Heart right ventricle (tissue), 16 donors: Measurements from ENCODE around the gene ADAMTS20. TPM values are rescaled to one million over a fixed set of nuclear protein-coding genes. Genes with fewer than 3 reads are reported as not detected.

Source experiments
- ATAC-seq, 8 donors: fragments of 200-7000 bp; cut with Tn5 transposase; one replicate each; pipeline ENCODE4 v1.9.1; 2020; ENCODE audit warnings: mild to moderate bottlenecking in 8 of 8, moderate library complexity in 8 of 8, moderate number of reproducible peaks in 1 of 8
- DNase-seq, 2 donors: peaks; one replicate each; pipeline ENCODE4 v3.0.0-alpha.2; 2020
- H3K27ac ChIP-seq, 10 donors: fragments of 200-600 bp; sonication (generic) in 2 of 10; one replicate each; pipeline versions ENCODE4 v1.5.0 to v1.8.0; 2020 to 2022; ENCODE audit warnings: mild to moderate bottlenecking in 3 of 10
- H3K27me3 ChIP-seq, 7 donors: fragments of 200-600 bp; one replicate each; pipeline ENCODE4 v1.8.0; 2021 to 2022; ENCODE audit warnings: mild to moderate bottlenecking in 2 of 7
- H3K36me3 ChIP-seq, 9 donors: fragments of 200-600 bp; sonication (generic) in 1 of 9; one replicate each; pipeline versions ENCODE4 v1.5.0 to v1.8.0; 2020 to 2022; ENCODE audit warnings: mild to moderate bottlenecking in 2 of 9
- H3K4me1 ChIP-seq, 9 donors: fragments of 200-600 bp; sonication (generic) in 1 of 9; one replicate each; pipeline versions ENCODE4 v1.5.0 to v1.8.0; 2020 to 2022; ENCODE audit warnings: mild to moderate bottlenecking in 4 of 9
- H3K4me3 ChIP-seq, 10 donors: fragments of 200-600 bp; sonication (generic) in 2 of 10; one replicate each; pipeline versions ENCODE4 v1.5.0 to v1.8.0; 2020 to 2022; ENCODE audit warnings: mild to moderate bottlenecking in 7 of 10, moderate library complexity in 2 of 10
- H3K9me3 ChIP-seq, 11 donors: fragments of 200-600 bp in 10 of 11; sonication (generic) in 2 of 11; one replicate each; pipeline versions ENCODE4 v1.5.0 to v1.8.0; 2013 to 2022; ENCODE audit warnings: mild to moderate bottlenecking in 2 of 11, control low read depth in 1 of 11, moderate library complexity in 1 of 11
- WGBS, 2 donors: extraction: QIAGEN DNeasy Blood & Tissue Kit; methylation state at CpG; one replicate each; pipeline ENCODE4 v1.1.7; 2013; ENCODE audit warnings: inconsistent platforms in 1 of 2; 5-methylcytosine and 5-hydroxymethylcytosine counted together
- intact Hi-C, 10 donors: fragments of 100-400 bp; cut with DNase I; formaldehyde crosslinking; loops; one replicate each; pipeline versions ENCODE4 v1.11.1 to v1.14.2; 2022
- polyA plus RNA-seq, 2 donors: library from polyadenylated mRNA; stranded (reverse); fragments of 200-250 nt; gene quantifications; one replicate each; pipeline ENCODE4 v1.2.3, GENCODE V29; 2013
- total RNA-seq, 10 donors: library from RNA; stranded (reverse); fragmentation: NEBNext Ultra II Directional in 3 of 10; extraction: Animal tissue kit (Norgen Biotek cat#: 25700) in 3 of 10; gene quantifications; one replicate each; pipeline versions ENCODE4 v1.2.1 to v1.2.4, GENCODE V29; 2021 to 2023
- TF ChIP-seq, protein P1 (sequence below), 9 donors: fragments of 200-600 bp; sonication (generic) in 2 of 9; IDR thresholded peaks; one replicate each; pipeline versions ENCODE4 v1.5.0 to v1.8.0; 2021 to 2022; ENCODE audit warnings: antibody characterized with exemption in 9 of 9, mild to moderate bottlenecking in 5 of 9, moderate library complexity in 1 of 9
- donor health status: Arrhythmogenic right ventricular cardiomyopathy.
- donor health status: ischemic (EF 13 %, LVEDD 7.1; RV severe dilation, severe dysfunction).
- donor health status: healthy with polysubstance abuse.
- donor health status: DM: no; HTN: yes; CAD: no.
- donor health status: DM: no; HTN: no; CAD: no.
- donor health status: ischemic (EF 25% LVEDD 6.9; RV normal size, moderate dysfunction).
- donor health status: ischemic (EF 25% LVEDD 5.7; RV mildly dilated, moderate dysfunction).
- donor health status: healthy.
- donor health status: DM: yes; HTN: yes; CAD: no.
- donor health status: Ischemic cardiomyopathy.
- donor health status: ischemic (EF 35%, LVEDD 5.7; RV mildly dilated, moderate dysfunction).
- donor health status: nonischemic (EF 11% LVEDD 7.7; RV severe dilation, severe dysfunction).
- donor health status: DM: yes; HTN: yes; CAD: no.
- donor health status: PGD.
- donor health status: ischemic (EF 29% LVEDD 5.4; RV normal size, mild dysfunction).
- donor health status: nonischemic (EF 23%, LVEDD 6.1; RV moderate dilation, normal function).

Gene ADAMTS20
- total and polyA plus RNA-seq, 12 donors = not detected

DNA sequence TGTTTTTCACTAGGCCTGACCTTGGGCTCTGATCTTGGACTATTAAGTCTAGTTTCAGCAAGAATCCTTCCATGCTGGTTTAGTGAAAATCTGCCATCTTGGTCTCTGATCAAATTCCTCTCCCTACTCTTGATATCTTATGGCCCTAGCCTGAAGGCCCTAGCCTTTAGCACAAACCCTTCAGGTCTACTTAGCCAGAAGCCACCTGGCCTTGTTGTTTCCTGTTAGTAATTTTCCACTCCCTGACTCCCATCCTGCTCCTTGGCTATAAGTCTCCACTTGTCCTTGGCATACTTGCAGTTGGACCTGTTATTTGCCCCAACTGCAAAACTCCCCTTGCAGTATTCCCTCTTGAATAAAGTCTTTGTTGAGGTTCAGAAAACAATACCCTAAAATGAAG is 241.4 kb downstream of the ADAMTS20 start:
- no peaks in the 10 kb centered on the region for H3K36me3 ChIP-seq
- H3K9me3 ChIP-seq = peaks cover 0 to 3% (median 0%) of the 10 kb centered on the region in 11 donors
- no peaks in the 10 kb centered on the region for H3K27me3 ChIP-seq
- TF ChIP-seq, protein P1, sequence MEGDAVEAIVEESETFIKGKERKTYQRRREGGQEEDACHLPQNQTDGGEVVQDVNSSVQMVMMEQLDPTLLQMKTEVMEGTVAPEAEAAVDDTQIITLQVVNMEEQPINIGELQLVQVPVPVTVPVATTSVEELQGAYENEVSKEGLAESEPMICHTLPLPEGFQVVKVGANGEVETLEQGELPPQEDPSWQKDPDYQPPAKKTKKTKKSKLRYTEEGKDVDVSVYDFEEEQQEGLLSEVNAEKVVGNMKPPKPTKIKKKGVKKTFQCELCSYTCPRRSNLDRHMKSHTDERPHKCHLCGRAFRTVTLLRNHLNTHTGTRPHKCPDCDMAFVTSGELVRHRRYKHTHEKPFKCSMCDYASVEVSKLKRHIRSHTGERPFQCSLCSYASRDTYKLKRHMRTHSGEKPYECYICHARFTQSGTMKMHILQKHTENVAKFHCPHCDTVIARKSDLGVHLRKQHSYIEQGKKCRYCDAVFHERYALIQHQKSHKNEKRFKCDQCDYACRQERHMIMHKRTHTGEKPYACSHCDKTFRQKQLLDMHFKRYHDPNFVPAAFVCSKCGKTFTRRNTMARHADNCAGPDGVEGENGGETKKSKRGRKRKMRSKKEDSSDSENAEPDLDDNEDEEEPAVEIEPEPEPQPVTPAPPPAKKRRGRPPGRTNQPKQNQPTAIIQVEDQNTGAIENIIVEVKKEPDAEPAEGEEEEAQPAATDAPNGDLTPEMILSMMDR (IDR thresholded peaks at IDR 0.05) = no peak
- no peak overlapping the region for H3K4me3 ChIP-seq
- no peak for ATAC-seq
- intact Hi-C loops = no loop called here
- H3K27ac ChIP-seq = no peak overlapping the region
- DNase-seq = no peak
- peaks cover 0 to 6% (median 0%) of the 10 kb centered on the region in 9 donors for H3K4me1 ChIP-seq

DNA sequence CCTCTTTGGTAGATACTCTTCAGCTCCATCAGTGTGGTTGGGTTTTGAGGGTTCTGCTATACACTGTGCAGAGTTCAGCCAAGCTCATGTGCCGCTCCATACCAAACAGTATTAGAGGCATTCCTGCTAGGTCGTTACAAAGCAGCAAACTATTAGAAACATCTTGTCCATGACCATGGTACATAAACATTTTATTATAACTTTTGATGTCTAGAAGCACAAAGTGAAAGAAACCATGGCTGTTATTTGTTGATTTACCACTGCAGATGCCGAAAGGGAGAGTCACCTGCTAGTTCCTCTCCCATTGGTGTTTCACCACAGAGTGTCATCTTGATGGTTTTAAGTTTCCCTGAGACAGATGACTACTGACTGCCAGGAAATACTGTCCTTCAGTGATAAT is 242.0 kb downstream of the ADAMTS20 start:
- DNase-seq = no peak

DNA sequence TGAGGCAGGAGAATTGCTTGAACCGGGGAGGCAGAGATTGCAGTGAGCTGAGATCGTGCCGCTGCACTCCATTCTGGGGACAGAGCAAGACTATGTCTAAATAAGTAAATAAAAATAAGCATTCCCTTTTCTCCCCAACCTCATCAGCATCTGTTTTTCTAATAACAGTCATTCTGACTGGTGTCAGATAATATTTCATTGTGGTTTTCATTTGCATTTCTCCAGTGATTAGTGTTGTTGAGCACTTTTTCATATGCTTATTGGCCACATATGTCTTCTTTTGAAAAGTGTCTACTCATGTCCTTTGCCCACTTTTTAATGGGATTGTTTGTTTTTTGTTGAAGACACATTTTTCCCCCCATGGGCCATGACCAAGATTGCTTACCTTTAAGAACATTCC is 243.2 kb downstream of the ADAMTS20 start:
- Histone ChIP-seq H3K36me3 (no peaks in the 10 kb centered on the region), H3K27me3 (no peaks in the 10 kb centered on the region), H3K4me3 (no peak overlapping the region), H3K27ac (no peak overlapping the region), H3K4me1 (peaks cover 0 to 6% (median 0%) of the 10 kb centered on the region in 9 donors), H3K9me3 (peaks cover 0 to 3% (median 0%) of the 10 kb centered on the region in 11 donors)
- TF ChIP-seq, protein P1 (IDR thresholded peaks at IDR 0.05) = no peak
- ATAC-seq (no peak), DNase-seq (no peak)
- WGBS, 2 donors = 94 to 95% methylated on average over 3 of the region's 3 CpGs
- intact Hi-C loops = no loop called here

More for the DNA sequence above, 242.0 kb downstream of the ADAMTS20 start:
- H3K4me1 ChIP-seq = peaks cover 0 to 6% (median 0%) of the 10 kb centered on the region in 9 donors
- no peak overlapping the region for H3K27ac ChIP-seq
- H3K36me3 ChIP-seq = no peaks in the 10 kb centered on the region
- intact Hi-C loops = no loop called here
- peaks cover 0 to 3% (median 0%) of the 10 kb centered on the region in 11 donors for H3K9me3 ChIP-seq
- no peak overlapping the region for H3K4me3 ChIP-seq
- H3K27me3 ChIP-seq = no peaks in the 10 kb centered on the region
- no peak for ATAC-seq
- WGBS, 2 donors = 92 to 93% methylated on average over 3 of the region's 3 CpGs
- TF ChIP-seq, protein P1 (IDR thresholded peaks at IDR 0.05) = no peak

DNA sequence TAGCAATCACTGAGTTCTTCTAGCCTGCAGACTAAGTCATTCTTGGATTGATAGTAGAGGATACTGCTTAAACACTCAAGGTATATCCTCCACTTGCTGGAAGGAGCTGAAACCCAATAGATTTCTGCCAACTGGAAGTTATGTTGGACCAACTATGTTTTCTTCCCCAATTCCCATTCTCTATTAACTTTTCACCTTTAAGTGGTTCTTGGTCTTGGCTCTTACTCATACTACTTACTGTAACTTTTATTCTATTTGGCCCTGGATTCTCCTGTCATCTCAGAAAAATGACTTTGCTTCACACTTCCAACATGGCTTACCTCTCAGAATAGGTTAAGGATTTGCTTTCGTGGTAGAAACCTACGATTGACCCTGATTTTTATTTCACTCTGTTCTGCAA is 244.9 kb downstream of the ADAMTS20 start:
- DNase-seq (no peak), ATAC-seq (no peak)
- H3K27ac ChIP-seq = no peak overlapping the region
- intact Hi-C loops = no loop called here
- H3K4me1 ChIP-seq = peaks cover 0 to 6% (median 0%) of the 10 kb centered on the region in 9 donors
- TF ChIP-seq, protein P1 (IDR thresholded peaks at IDR 0.05) = no peak
- no peaks in the 10 kb centered on the region for H3K27me3 ChIP-seq
- no peaks in the 10 kb centered on the region for H3K36me3 ChIP-seq
- no peak overlapping the region for H3K4me3 ChIP-seq
- H3K9me3 ChIP-seq = peaks cover 0 to 3% (median 0%) of the 10 kb centered on the region in 11 donors
- WGBS, 2 donors = 97 to 98% methylated on average over 2 of the region's 2 CpGs
